GM12878 (cell line): ENCODE measurements around the gene SLC12A1. TPM values are rescaled to one million over a fixed set of nuclear protein-coding genes. Genes with fewer than 3 reads are reported as not detected.

Experiments
- ATAC-seq: fragments of 200-7000 bp; cut with Tn5 transposase; 3 replicates; pipeline ENCODE4 v1.9.1; 2020; ENCODE audit warnings: mild to moderate bottlenecking, moderate library complexity
- BruUV-seq: library from RNA; stranded (reverse); fragments of 400-500 nt; replicated peaks from 2 replicates; lab custom pipeline; 2021; lab: Mats Ljungman, UMichigan
- CTCF ChIA-PET: fragments of 300-600 bp; sonication (Branson Sonifier 250); formaldehyde crosslinking; extraction: SDS; loops from one replicate; lab custom pipeline; 2021; ENCODE audit warnings: inconsistent platforms; lab: Yijun Ruan, JAX
- POLR2A ChIA-PET: fragments of 350-600 bp; formaldehyde crosslinking; extraction: SDS; loops from one replicate; lab custom pipeline; 2021; ENCODE audit warnings: inconsistent platforms; lab: Charles Lee
- RAD21 ChIA-PET: fragments of 300-600 bp; sonication (Branson Sonifier 250); formaldehyde crosslinking; loops from one replicate; lab custom pipeline; 2023; ENCODE audit warnings: antibody characterized with exemption; ENCODE audit not compliant: unreplicated experiment; lab: Charles Lee
- SMC1A ChIA-PET: fragments of 300-600 bp; sonication (Branson Sonifier 250); formaldehyde crosslinking; loops from one replicate; lab custom pipeline; 2023; ENCODE audit not compliant: unreplicated experiment, uncharacterized antibody; lab: Charles Lee
- DNase-seq: peaks from one replicate; pipeline ENCODE4 v3.0.0-alpha.2; 2011; ENCODE audit warnings: low read depth, low spot score
- FAIRE-seq: peaks from 3 replicates; lab custom pipeline; 2011; peaks lifted over from hg19 to GRCh38; lab: Jason Lieb, UNC
- H2AFZ ChIP-seq: 2 replicates; pipeline ENCODE4 v1.6.0; 2011; ENCODE audit warnings: low read depth, low read length, control low read depth; ENCODE audit not compliant: control insufficient read depth
- H3K27ac ChIP-seq: 2 replicates; pipeline ENCODE4 v1.5.1; 2011; ENCODE audit warnings: control low read depth; ENCODE audit not compliant: control insufficient read depth, insufficient read depth
- H3K27me3 ChIP-seq, 2 experiments: replicated peaks in 1 of 2; 2 replicates each; pipeline versions ENCODE4 v1.6.0 to v1.6.1; 2011; ENCODE audit warnings: low read length in 1 of 2; ENCODE audit not compliant: control insufficient read depth in 2 of 2, insufficient read depth in 2 of 2
- H3K36me3 ChIP-seq, 2 experiments: 2 replicates each; pipeline ENCODE4 v1.5.1; 2011; ENCODE audit warnings: low read length in 1 of 2; ENCODE audit not compliant: control insufficient read depth in 2 of 2, insufficient read depth in 2 of 2
- H3K4me1 ChIP-seq: 2 replicates; pipeline ENCODE4 v1.6.1; 2011; ENCODE audit warnings: mild to moderate bottlenecking, low read length, moderate library complexity, mixed read lengths; ENCODE audit not compliant: control insufficient read depth, insufficient read depth
- H3K4me2 ChIP-seq: 2 replicates; pipeline ENCODE4 v1.6.0; 2011; ENCODE audit warnings: control low read depth; ENCODE audit not compliant: control insufficient read depth, insufficient read depth
- H3K4me3 ChIP-seq: fragments of 200-600 bp; sonication (generic); 2 replicates; pipeline ENCODE4 v1.5.1; 2016
- H3K79me2 ChIP-seq: 2 replicates; pipeline ENCODE4 v1.6.0; 2011; ENCODE audit warnings: low read length; ENCODE audit not compliant: control insufficient read depth, insufficient read depth
- H3K9ac ChIP-seq: 2 replicates; pipeline ENCODE4 v1.8.0; 2011; ENCODE audit warnings: low read length, control low read depth, mixed read lengths; ENCODE audit not compliant: control insufficient read depth, insufficient read depth
- H3K9me3 ChIP-seq: replicated peaks from 3 replicates; pipeline ENCODE4 v1.5.1; 2011; ENCODE audit warnings: mild to moderate bottlenecking, low read length; ENCODE audit not compliant: control insufficient read depth, insufficient read depth
- H4K20me1 ChIP-seq: 2 replicates; pipeline ENCODE4 v1.6.0; 2011; ENCODE audit not compliant: control insufficient read depth, insufficient read depth
- ATF3 ChIP-seq: IDR thresholded peaks from 2 replicates; pipeline ENCODE4 v1.6.1; 2011; ENCODE audit warnings: low read depth, mild to moderate bottlenecking, low read length, moderate library complexity, borderline replicate concordance; ENCODE audit errors: extremely low read depth
- MXI1 ChIP-seq: fragments of 150-350 bp; IDR thresholded peaks from 2 replicates; pipeline ENCODE4 v1.6.1; 2011; ENCODE audit warnings: low read depth, mild to moderate bottlenecking, inconsistent platforms, low read length, improper control_type of control experiment
- NBN ChIP-seq: fragments of 450-650 bp; IDR thresholded peaks from 2 replicates; pipeline ENCODE4 v1.6.1; 2016
- SMAD1 ChIP-seq: fragments of 450-650 bp; IDR thresholded peaks from 2 replicates; pipeline ENCODE4 v1.6.1; 2018; ENCODE audit warnings: mild to moderate bottlenecking, low read depth; ENCODE audit not compliant: partially characterized antibody
- SREBF2 ChIP-seq: IDR thresholded peaks from 2 replicates; pipeline ENCODE4 v1.6.1; 2012; ENCODE audit warnings: mild to moderate bottlenecking, low read length
- USF1 ChIP-seq: IDR thresholded peaks from 2 replicates; pipeline ENCODE4 v1.6.1; 2011; ENCODE audit warnings: borderline replicate concordance, low read depth, mild to moderate bottlenecking, moderate library complexity, mixed read lengths, low read length; ENCODE audit not compliant: insufficient read depth; ENCODE audit errors: extremely low read length
- YY1 ChIP-seq: IDR thresholded peaks from 2 replicates; pipeline ENCODE4 v1.6.1; 2011; ENCODE audit warnings: low read depth, mild to moderate bottlenecking, low read length
- WGBS: methylation state at CpG from one replicate; pipeline ENCODE4 v1.1.6; 2016; ENCODE audit warnings: low lambda C conversion rate; ENCODE audit not compliant: insufficient replicate concordance, insufficient coverage; ENCODE audit errors: missing lambda C conversion rate; 5-methylcytosine and 5-hydroxymethylcytosine counted together
- in situ Hi-C: fragments of 300-500 bp; cut with MboI; formaldehyde crosslinking; loops from 9 replicates; pipeline ENCODE4 v1.14.3; 2018; ENCODE audit warnings: mixed read lengths
- intact Hi-C: fragments of 100-400 bp; cut with micrococcal nuclease; formaldehyde crosslinking; loops from one replicate; pipeline ENCODE4 v1.14.2; 2022; ENCODE audit not compliant: unreplicated experiment
- polyA plus RNA-seq, 11 experiments: library from polyadenylated mRNA; depleted of rRNA in 4 of 11; unstranded in 6 of 11; stranded (reverse) in 5 of 11; fragments of >200 nt; fragmentation: Nextera tagmentation in 4 of 11; fragmentation: Illumina TruSeq in 1 of 11; extraction: Ambion mirVana in 4 of 11; extraction: Trizol in 1 of 11; gene quantifications; 1 replicate in 1 of 11; 2 replicates in 10 of 11; pipeline versions ENCODE4 v1.2.1 to v1.2.3, GENCODE V29; 2011 to 2016; ENCODE audit warnings: inconsistent platforms in 2 of 11, missing spikeins in 2 of 11, low read depth in 1 of 11
- total RNA-seq, 4 experiments: library from RNA; depleted of rRNA in 3 of 4; stranded (reverse); fragments of >200 nt in 3 of 4; fragmentation: Illumina TruSeq in 1 of 4; extraction: Trizol in 1 of 4; gene quantifications; 2 replicates each; pipeline versions ENCODE4 v1.2.1 to v1.2.3, GENCODE V29; 2013 to 2021

SLC12A1 gene
- total and polyA plus RNA-seq, 10 of the 15 experiments (the other 5 are each of a cell fraction or from before 2014, with no cell fraction given) = under 0.01 TPM; not detected in 9

GRCh38 chr15:48244921-48245320, 38.8 kb downstream of the SLC12A1 start:
- POLR2A ChIA-PET = no interaction called here
- Histone ChIP-seq H3K9ac (no peak overlapping the region), H3K27me3 (no peaks in the 10 kb centered on the region; a peak in 2 of 4 replicates), H4K20me1 (no peaks in the 10 kb centered on the region), H3K4me2 (no peak overlapping the region), H3K27ac (no peak overlapping the region), H2AFZ (no peak overlapping the region), H3K79me2 (no peaks in the 10 kb centered on the region), H3K4me3 (no peak overlapping the region)
- ATAC-seq = no peak
- no TSS peak for BruUV-seq
- RAD21 ChIA-PET = no interaction called here
- TF ChIP-seq YY1 (no peak), MXI1 (no peak), SREBF2 (no peak), SMAD1 (no peak), USF1 (no peak), NBN (no peak), ATF3 (no peak)
- TF ChIP-seq, all 136 proteins: peak for 0
- Histone ChIP-seq H3K9me3 (no peaks in the 10 kb centered on the region), H3K36me3 (no peaks in the 10 kb centered on the region), H3K4me1 (no peaks in the 10 kb centered on the region)
- FAIRE-seq (no peak), DNase-seq (no peak)
- WGBS = 4% methylated on average over 1 of the region's 1 CpG
- in situ Hi-C loops = no loop called here
- SMC1A ChIA-PET = no interaction called here
- intact Hi-C loops = no loop called here
- CTCF ChIA-PET = no interaction called here
